ENCODE results near the gene PTPRN2.
"Not testable (repeated sequence)": the region's sequence is repeated elsewhere in the genome, so short reads cannot be mapped to it uniquely, and the experiment has no call there.

PTPRN2 gene

DNA sequence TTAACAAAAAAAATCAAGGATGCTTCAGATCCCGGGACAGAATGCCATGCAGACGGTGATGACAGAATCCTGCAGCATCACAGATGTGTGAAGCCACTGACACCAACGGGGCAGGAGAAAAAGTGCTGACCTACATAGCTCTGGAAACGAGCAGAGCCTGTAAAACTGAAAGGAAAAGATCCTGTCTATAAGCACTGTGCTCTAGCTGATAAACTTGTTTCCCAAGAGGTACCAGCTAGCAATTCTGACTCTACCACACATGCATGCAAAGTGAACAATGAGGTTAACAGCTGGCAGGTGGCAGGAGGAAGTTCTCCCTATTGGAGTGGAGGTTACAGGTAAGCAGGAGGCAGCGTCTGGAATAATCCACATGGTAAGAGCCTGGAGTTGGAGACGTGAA is 75.6 kb downstream of the PTPRN2 start:
- TF ChIP-seq ZFX (IDR thresholded peaks at IDR 0.05; ENCODE audit: borderline replicate concordance) = no peak
- TF ChIP-seq, protein P1, sequence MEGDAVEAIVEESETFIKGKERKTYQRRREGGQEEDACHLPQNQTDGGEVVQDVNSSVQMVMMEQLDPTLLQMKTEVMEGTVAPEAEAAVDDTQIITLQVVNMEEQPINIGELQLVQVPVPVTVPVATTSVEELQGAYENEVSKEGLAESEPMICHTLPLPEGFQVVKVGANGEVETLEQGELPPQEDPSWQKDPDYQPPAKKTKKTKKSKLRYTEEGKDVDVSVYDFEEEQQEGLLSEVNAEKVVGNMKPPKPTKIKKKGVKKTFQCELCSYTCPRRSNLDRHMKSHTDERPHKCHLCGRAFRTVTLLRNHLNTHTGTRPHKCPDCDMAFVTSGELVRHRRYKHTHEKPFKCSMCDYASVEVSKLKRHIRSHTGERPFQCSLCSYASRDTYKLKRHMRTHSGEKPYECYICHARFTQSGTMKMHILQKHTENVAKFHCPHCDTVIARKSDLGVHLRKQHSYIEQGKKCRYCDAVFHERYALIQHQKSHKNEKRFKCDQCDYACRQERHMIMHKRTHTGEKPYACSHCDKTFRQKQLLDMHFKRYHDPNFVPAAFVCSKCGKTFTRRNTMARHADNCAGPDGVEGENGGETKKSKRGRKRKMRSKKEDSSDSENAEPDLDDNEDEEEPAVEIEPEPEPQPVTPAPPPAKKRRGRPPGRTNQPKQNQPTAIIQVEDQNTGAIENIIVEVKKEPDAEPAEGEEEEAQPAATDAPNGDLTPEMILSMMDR (IDR thresholded peaks at IDR 0.05) = no peak
- no peak overlapping the region for H3K27ac ChIP-seq

DNA sequence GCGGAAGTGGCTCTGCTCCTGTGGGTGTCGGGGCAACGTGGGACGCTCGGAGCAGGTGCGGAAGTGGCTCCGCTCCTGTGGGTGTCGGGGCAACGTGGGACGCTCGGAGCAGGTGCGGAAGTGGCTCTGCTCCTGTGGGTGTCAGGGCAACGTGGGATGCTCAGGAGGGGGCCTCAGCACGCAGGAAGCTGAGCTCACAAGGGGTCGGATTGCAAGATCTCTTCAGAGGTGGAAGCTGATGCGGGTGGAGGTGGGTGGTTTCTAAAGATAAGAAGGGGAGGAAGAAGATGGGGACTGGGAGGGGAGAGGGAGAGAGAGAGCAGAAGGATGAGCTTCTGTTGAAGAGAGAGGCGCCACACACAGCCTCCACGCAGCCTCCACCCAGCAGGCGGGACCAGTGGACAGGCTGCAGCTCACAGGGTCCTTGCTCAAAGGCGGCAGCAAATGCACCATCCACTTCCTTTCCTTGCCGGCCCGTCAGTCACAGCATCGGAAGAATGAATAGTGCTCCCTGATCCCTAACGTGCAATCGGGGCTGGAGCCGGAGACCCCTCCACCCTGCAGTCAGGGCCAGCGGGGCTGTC is 78.7 kb downstream of the PTPRN2 start:
- no peak overlapping the region for H3K27ac ChIP-seq
- no peak for TF ChIP-seq ZFX (IDR thresholded peaks at IDR 0.05; ENCODE audit: borderline replicate concordance)
- TF ChIP-seq, protein P1 (IDR thresholded peaks at IDR 0.05) = no peak

DNA sequence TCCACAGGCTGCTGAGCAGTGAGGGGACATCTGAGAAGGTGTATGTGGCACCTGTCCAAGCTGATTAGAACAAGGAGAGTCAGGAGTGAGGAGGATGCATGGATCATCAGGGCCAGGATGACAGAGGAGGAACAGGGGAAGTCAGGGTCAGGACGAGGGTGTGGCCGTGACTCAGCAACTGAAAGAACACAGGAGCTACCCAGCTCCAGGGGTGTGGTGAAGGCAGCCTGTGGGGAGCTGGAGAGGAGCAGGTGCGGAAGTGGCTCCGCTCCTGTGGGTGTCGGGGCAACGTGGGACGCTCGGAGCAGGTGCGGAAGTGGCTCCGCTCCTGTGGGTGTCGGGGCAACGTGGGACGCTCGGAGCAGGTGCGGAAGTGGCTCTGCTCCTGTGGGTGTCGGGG is 79.3 kb downstream of the PTPRN2 start:
- H3K27ac ChIP-seq = not testable (repeated sequence)

DNA sequence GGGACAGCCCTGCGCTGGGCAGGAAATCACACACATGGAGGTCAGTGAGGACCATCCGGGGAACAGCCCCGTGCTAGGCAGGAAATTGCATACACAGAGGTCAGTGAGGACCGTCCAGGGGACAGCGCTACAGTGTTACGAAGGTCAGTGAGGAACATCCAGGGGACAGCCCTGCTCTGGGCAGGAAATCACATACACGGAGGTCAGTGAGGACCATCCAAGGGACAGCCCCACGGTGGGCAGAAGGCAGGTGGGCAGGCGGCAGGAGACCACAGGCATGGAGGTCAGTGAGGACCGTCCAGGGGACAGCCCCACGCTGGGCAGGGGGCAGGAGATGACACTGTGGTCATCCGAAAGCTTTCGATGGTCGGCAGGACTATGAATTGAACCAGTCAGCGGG is 79.7 kb downstream of the PTPRN2 start:
- TF ChIP-seq, protein P1 (IDR thresholded peaks at IDR 0.05) = no peak
- no peak for TF ChIP-seq ZFX (IDR thresholded peaks at IDR 0.05; ENCODE audit: borderline replicate concordance)
- no peak overlapping the region for H3K27ac ChIP-seq

DNA sequence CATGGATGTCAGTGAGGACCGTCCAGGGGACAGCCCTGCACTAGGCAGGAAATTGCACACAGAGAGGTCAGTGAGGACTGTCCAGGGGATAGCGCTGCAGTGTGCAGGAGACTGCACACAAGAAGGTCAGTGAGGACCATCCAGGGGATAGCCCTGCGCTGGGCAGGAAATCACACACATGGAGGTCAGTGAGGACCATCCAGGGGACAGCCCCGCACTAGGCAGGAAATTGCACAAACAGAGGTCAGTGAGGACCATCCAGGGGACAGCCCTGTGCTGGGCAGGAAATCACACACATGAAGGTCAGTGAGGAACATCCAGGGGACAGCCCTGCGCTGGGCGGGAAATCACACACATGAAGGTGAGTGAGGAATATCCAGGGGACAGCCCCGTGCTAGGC is 80.4 kb downstream of the PTPRN2 start:
- not testable (repeated sequence) for H3K27ac ChIP-seq

DNA sequence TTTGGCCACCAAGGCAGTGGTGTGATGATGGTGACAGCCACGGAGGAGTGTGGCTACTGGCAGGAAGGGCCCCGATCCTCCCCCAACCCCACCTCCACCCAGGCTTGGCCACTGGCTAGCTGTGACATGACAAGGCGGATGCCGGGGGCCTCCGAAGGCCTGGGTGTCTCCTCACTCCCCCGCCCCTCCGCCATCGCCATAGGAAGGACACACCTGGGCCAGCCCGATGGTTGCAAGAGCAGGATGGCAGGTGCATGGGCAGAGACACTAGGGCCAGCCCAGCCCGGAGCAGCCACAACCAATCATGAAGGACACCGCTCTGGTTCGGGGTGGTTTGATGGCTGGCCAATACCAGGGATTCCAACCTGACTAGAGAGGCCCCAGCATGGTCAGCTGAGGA is 81.0 kb downstream of the PTPRN2 start:
- no peak overlapping the region for H3K27ac ChIP-seq
- no peak for TF ChIP-seq ZFX (IDR thresholded peaks at IDR 0.05; ENCODE audit: borderline replicate concordance)
- TF ChIP-seq, protein P1 (IDR thresholded peaks at IDR 0.05) = no peak

DNA sequence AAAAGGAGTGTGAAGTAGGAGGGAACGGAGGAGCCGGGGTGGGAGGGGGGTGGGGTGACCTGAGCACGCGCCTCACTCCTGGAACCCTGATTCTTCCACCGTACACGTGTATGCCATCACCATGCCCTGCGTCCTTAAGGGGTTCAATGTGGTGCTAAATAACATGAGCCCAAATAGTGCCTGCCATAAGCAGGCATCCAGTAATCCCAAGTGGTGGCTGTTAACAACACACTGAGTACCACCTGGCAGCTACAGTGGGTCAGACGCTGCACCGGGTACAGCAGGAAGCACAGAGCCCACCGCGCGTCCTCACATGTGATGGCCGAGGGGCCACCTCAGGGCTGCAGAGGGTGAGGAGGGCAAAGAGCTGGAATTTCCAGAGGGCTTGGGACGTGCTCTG is 81.9 kb downstream of the PTPRN2 start:
- no peak overlapping the region for H3K27ac ChIP-seq
- TF ChIP-seq ZFX (IDR thresholded peaks at IDR 0.05; ENCODE audit: borderline replicate concordance) = no peak
- TF ChIP-seq, protein P1 (IDR thresholded peaks at IDR 0.05) = no peak

DNA sequence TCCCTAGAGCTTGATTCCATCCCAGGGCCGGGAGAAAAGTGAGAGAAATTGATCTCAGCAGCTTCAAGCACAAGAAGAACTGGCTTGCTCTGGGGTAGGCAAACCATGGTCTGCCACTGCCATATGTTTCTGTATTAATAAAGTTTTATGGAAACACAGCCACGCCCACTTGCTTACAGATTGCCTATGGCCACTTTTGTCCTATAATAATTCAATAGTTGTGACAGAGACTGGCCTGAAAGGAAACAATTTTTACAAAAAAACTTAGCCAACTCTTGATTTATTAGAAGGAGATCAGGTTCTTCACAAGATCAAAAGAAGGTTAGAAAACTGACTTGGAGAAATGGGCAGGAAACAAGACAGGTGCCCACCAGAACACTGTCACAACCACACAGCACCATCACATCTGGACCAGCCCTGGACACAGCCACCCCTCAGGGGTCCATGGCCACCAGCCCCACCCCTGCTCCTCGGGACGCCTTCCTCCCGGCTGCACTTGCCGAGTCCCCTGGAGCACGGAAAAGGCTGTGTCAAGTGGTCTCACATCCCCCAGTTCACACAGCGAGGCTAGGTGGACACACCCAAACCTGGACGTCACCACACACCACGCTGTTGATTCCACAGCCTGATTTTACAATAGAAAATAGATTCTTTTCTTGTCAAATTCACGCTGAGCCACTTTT is 85.4 kb downstream of the PTPRN2 start:
- TF ChIP-seq, protein P1 (IDR thresholded peaks at IDR 0.05) = no peak
- TF ChIP-seq ZFX (IDR thresholded peaks at IDR 0.05; ENCODE audit: borderline replicate concordance) = no peak
- no peak overlapping the region for H3K27ac ChIP-seq
